GM19468 (cell line): ENCODE measurements around the gene SSR2.
"Not testable (repeated sequence)": the region's sequence is repeated elsewhere in the genome, so short reads cannot be mapped to it uniquely, and the experiment has no call there.

Experiments
- ATAC-seq: cut with Tn5 transposase; IDR thresholded peaks from one replicate; pipeline ENCODE4 v1.9.1; 2021; ENCODE audit warnings: mild to moderate bottlenecking, moderate library complexity, moderate number of reproducible peaks; ENCODE audit not compliant: unreplicated experiment; ENCODE audit errors: extremely low read depth

SSR2 gene

GRCh38 chr1:156001021-156001661 is 19.6 kb downstream of the SSR2 start:
- ATAC-seq: no peak

- no peak for ATAC-seq
Measured at GRCh38 chr1:155999964-156000363, 20.8 kb downstream of the SSR2 start.

- no peak for ATAC-seq
Measured at GRCh38 chr1:155996166-155996565, 24.6 kb downstream of the SSR2 start.

GRCh38 chr1:155993595-155993994 is 27.2 kb downstream of the SSR2 start:
- ATAC-seq: no peak

GRCh38 chr1:155990005-155990739 is 30.6 kb downstream of the SSR2 start:
- ATAC-seq: no peak

GRCh38 chr1:155989242-155990004 is 31.3 kb downstream of the SSR2 start:
- ATAC-seq: peak; percentile 37

GRCh38 chr1:155984903-155985645 is 35.7 kb downstream of the SSR2 start:
- ATAC-seq: not testable (repeated sequence)

- no peak for ATAC-seq
Measured at GRCh38 chr1:155984341-155984740, 36.4 kb downstream of the SSR2 start.

- no peak for ATAC-seq
Measured at GRCh38 chr1:155983191-155984024, 37.3 kb downstream of the SSR2 start.

GRCh38 chr1:155982106-155982505 is 38.6 kb downstream of the SSR2 start:
- ATAC-seq: no peak

GRCh38 chr1:155981266-155982088 is 39.3 kb downstream of the SSR2 start:
- ATAC-seq: no peak

- ATAC-seq: no peak
Measured at GRCh38 chr1:155979597-155980343, 41.0 kb downstream of the SSR2 start.

- no peak for ATAC-seq
Measured at GRCh38 chr1:155978973-155979429, 41.8 kb downstream of the SSR2 start.

- ATAC-seq: no peak
Measured at GRCh38 chr1:155978325-155978972, 42.3 kb downstream of the SSR2 start, which contains the start of gene ARHGEF2. TSS of gene ARHGEF2 (minus strand) at chr1:155978547. CDS start at chr1:155978427, 120 bp downstream.

GRCh38 chr1:155977690-155978324 is 42.9 kb downstream of the SSR2 start:
- ATAC-seq: no peak

- no peak for ATAC-seq
Measured at GRCh38 chr1:155976913-155977689, 43.6 kb downstream of the SSR2 start.
